SH-SY5Y (cell line): ENCODE data around the gene GAS7.

Experiments
- GATA2 ChIP-seq: IDR thresholded peaks from 2 replicates; pipeline ENCODE4 v1.6.1; 2011; ENCODE audit warnings: mild to moderate bottlenecking, low read depth, low read length
- GATA3 ChIP-seq: IDR thresholded peaks from 2 replicates; pipeline ENCODE4 v1.6.1; 2011; ENCODE audit warnings: low read depth, mild to moderate bottlenecking, low read length, moderate library complexity

GRCh38 chr17:10032118-10032852, 166.1 kb downstream of the GAS7 start:
- no peak for TF ChIP-seq GATA3
- TF ChIP-seq GATA2, result no peak
